Measurements from ENCODE around the gene TM2D3.

TM2D3 gene

GRCh38 chr15:101652098-101652785, at the start of gene TM2D3:
TSS of gene TM2D3 (minus strand) at chr15:101652381. CDS start at chr15:101652361, 20 bp downstream.
- peak; percentile 91 to 93 for DNase-seq (ENCODE audit: low read depth in 2 of 2)

GRCh38 chr15:101698314-101698713, 46.1 kb upstream of the TM2D3 start:
- DNase-seq (ENCODE audit: low read depth in 2 of 2), result no peak

- DNase-seq (ENCODE audit: low read depth in 2 of 2), result no peak
Measured at GRCh38 chr15:101697488-101697887, 45.3 kb upstream of the TM2D3 start.

- DNase-seq (ENCODE audit: low read depth in 2 of 2), result no peak
Measured at GRCh38 chr15:101696829-101697228, 44.6 kb upstream of the TM2D3 start.

GRCh38 chr15:101694261-101694660, 42.1 kb upstream of the TM2D3 start:
- DNase-seq (ENCODE audit: low read depth in 2 of 2), result no peak

- DNase-seq (ENCODE audit: low read depth in 2 of 2), result no peak
Measured at GRCh38 chr15:101692801-101693598, 40.8 kb upstream of the TM2D3 start.

- no peak for DNase-seq (ENCODE audit: low read depth in 2 of 2)
Measured at GRCh38 chr15:101689901-101690300, 37.7 kb upstream of the TM2D3 start.

GRCh38 chr15:101686718-101687117, 34.5 kb upstream of the TM2D3 start:
- no peak for DNase-seq (ENCODE audit: low read depth in 2 of 2)

GRCh38 chr15:101684877-101685276, 32.7 kb upstream of the TM2D3 start:
- DNase-seq (ENCODE audit: low read depth in 2 of 2), result no peak

GRCh38 chr15:101684384-101684783, 32.2 kb upstream of the TM2D3 start:
- DNase-seq (ENCODE audit: low read depth in 2 of 2), result no peak

- no peak for DNase-seq (ENCODE audit: low read depth in 2 of 2)
Measured at GRCh38 chr15:101679806-101680205, 27.6 kb upstream of the TM2D3 start.

- DNase-seq (ENCODE audit: low read depth in 2 of 2), result no peak
Measured at GRCh38 chr15:101676921-101677329, 24.7 kb upstream of the TM2D3 start.

- DNase-seq (ENCODE audit: low read depth in 2 of 2), result no peak
Measured at GRCh38 chr15:101675796-101676582, 23.8 kb upstream of the TM2D3 start.

GRCh38 chr15:101675015-101675414, 22.8 kb upstream of the TM2D3 start:
- DNase-seq (ENCODE audit: low read depth in 2 of 2), result no peak

GRCh38 chr15:101672298-101672697, 20.1 kb upstream of the TM2D3 start:
- no peak for DNase-seq (ENCODE audit: low read depth in 2 of 2)

GRCh38 chr15:101669744-101670143, 17.6 kb upstream of the TM2D3 start:
- no peak for DNase-seq (ENCODE audit: low read depth in 2 of 2)

GRCh38 chr15:101667881-101668280, 15.7 kb upstream of the TM2D3 start:
- DNase-seq (ENCODE audit: low read depth in 2 of 2), result no peak

GRCh38 chr15:101664303-101664913, 12.2 kb upstream of the TM2D3 start:
- DNase-seq (ENCODE audit: low read depth in 2 of 2), result no peak

GRCh38 chr15:101662203-101662602, 10.0 kb upstream of the TM2D3 start:
- DNase-seq (ENCODE audit: low read depth in 2 of 2), result no peak

- no peak for DNase-seq (ENCODE audit: low read depth in 2 of 2)
Measured at GRCh38 chr15:101660005-101660404, 7.8 kb upstream of the TM2D3 start.

- DNase-seq (ENCODE audit: low read depth in 2 of 2), result no peak
Measured at GRCh38 chr15:101657968-101658784, 6.0 kb upstream of the TM2D3 start.
